OCI-LY3 (cell line): Measurements from ENCODE around the gene ENTPD2.
A peak's percentile ranks its signal among the peaks of the same experiment; 100 is the strongest.

Source experiments
- H2AFZ ChIP-seq: fragments of 200-600, 300-600 bp; shearing (Covaris generic); 2 replicates; pipeline ENCODE4 v1.6.0; 2014; ENCODE audit warnings: antibody characterized with exemption, low read depth, low read length
- H3K27ac ChIP-seq: fragments of 200-600, 300-600 bp; sonication (generic); 2 replicates; pipeline ENCODE4 v1.5.1; 2014; ENCODE audit warnings: mild to moderate bottlenecking, low read length, moderate library complexity, mixed read lengths
- H3K27me3 ChIP-seq: fragments of 200-600, 300-600 bp; sonication (generic); 2 replicates; pipeline ENCODE4 v1.6.1; 2014; ENCODE audit warnings: low read depth, low read length, mixed read lengths
- H3K36me3 ChIP-seq: fragments of 200-600, 300-600 bp; sonication (generic); replicated peaks from 2 replicates; pipeline ENCODE3; 2014; ENCODE audit warnings: low read depth, low read length, mixed read lengths
- H3K4me1 ChIP-seq: fragments of 300-600, 200-600 bp; sonication (generic); 2 replicates; pipeline ENCODE4 v1.6.1; 2014; ENCODE audit warnings: low read length, mixed read lengths
- H3K4me2 ChIP-seq: fragments of 200-600, 300-600 bp; sonication (generic); 2 replicates; pipeline ENCODE4 v1.6.1; 2014; ENCODE audit warnings: low read length, mixed read lengths
- H3K4me3 ChIP-seq: fragments of 300-600, 200-600 bp; sonication (generic); 2 replicates; pipeline ENCODE4 v1.5.1; 2014; ENCODE audit warnings: antibody characterized with exemption, mild to moderate bottlenecking, low read length, moderate library complexity
- H3K79me2 ChIP-seq: fragments of 300-600, 200-600 bp; shearing (Covaris generic); 2 replicates; pipeline ENCODE4 v1.6.1; 2014; ENCODE audit warnings: mild to moderate bottlenecking, low read length, mixed read lengths
- H3K9ac ChIP-seq: fragments of 300-600, 200-600 bp; shearing (Covaris generic); 2 replicates; pipeline ENCODE4 v1.6.0; 2014; ENCODE audit warnings: mild to moderate bottlenecking, low read length, moderate library complexity
- H3K9me3 ChIP-seq: fragments of 200-600, 300-600 bp; shearing (Covaris generic); 2 replicates; pipeline ENCODE4 v1.6.1; 2014; ENCODE audit warnings: low read length, mixed read lengths; ENCODE audit not compliant: insufficient read depth
- H4K20me1 ChIP-seq: fragments of 200-600, 300-600 bp; sonication (generic); 2 replicates; pipeline ENCODE4 v1.6.1; 2016; ENCODE audit warnings: low read length, mixed read lengths; ENCODE audit not compliant: insufficient read depth
- CTCF ChIP-seq: fragments of 200-600, 300-600 bp; sonication (generic); IDR thresholded peaks from 2 replicates; pipeline ENCODE4 v1.5.1; 2014; ENCODE audit warnings: antibody characterized with exemption, low read length, low read depth
- EZH2phosphoT487 ChIP-seq: fragments of 200-600 bp; shearing (Covaris generic); IDR thresholded peaks from 2 replicates; pipeline ENCODE4 v1.6.1; 2018; ENCODE audit warnings: antibody characterized with exemption, mixed run types, low read depth

Gene ENTPD2

GRCh38 chr9:137030538-137031527, 23.0 kb downstream of the ENTPD2 start:
- TF ChIP-seq EZH2phosphoT487 (no peak), CTCF (no peak)

GRCh38 chr9:137030006-137030405, 23.9 kb downstream of the ENTPD2 start:
- H3K27me3 ChIP-seq: peaks cover 6% of the 10 kb centered on the region
- no peak overlapping the region for H3K4me3 ChIP-seq
- TF ChIP-seq CTCF (no peak), EZH2phosphoT487 (no peak)
- no peak overlapping the region for H3K4me2 ChIP-seq
- H3K79me2 ChIP-seq: no peaks in the 10 kb centered on the region
- H3K9ac ChIP-seq: no peak overlapping the region
- H3K9me3 ChIP-seq: no peaks in the 10 kb centered on the region
- no peaks in the 10 kb centered on the region for H3K36me3 ChIP-seq
- H4K20me1 ChIP-seq: no peaks in the 10 kb centered on the region
- H3K27ac ChIP-seq: no peak overlapping the region
- no peak overlapping the region for H2AFZ ChIP-seq
- H3K4me1 ChIP-seq: peaks cover 43% of the 10 kb centered on the region

More at GRCh38 chr9:137030538-137031527, 23.0 kb downstream of the ENTPD2 start:
- Histone ChIP-seq H3K4me1 (peaks cover 46% of the 10 kb centered on the region), H3K79me2 (no peaks in the 10 kb centered on the region), H3K9me3 (no peaks in the 10 kb centered on the region), H3K27ac (no peak overlapping the region), H3K36me3 (no peaks in the 10 kb centered on the region), H3K27me3 (peaks cover 6% of the 10 kb centered on the region), H3K9ac (no peak overlapping the region), H2AFZ (no peak overlapping the region), H4K20me1 (no peaks in the 10 kb centered on the region), H3K4me3 (no peak overlapping the region), H3K4me2 (no peak overlapping the region)

GRCh38 chr9:137029058-137029936, 24.6 kb downstream of the ENTPD2 start:
- H3K4me2 ChIP-seq: peak overlapping the region; percentile 97
- no peaks in the 10 kb centered on the region for H3K79me2 ChIP-seq
- peaks cover 36% of the 10 kb centered on the region for H3K4me1 ChIP-seq
- no peak overlapping the region for H3K27ac ChIP-seq
- no peak for TF ChIP-seq EZH2phosphoT487
- peak; percentile 76 for TF ChIP-seq CTCF
- peaks cover 6% of the 10 kb centered on the region for H3K27me3 ChIP-seq
- H2AFZ ChIP-seq: no peak overlapping the region
- H3K9ac ChIP-seq: no peak overlapping the region
- no peaks in the 10 kb centered on the region for H3K9me3 ChIP-seq
- no peaks in the 10 kb centered on the region for H3K36me3 ChIP-seq
- H3K4me3 ChIP-seq: peak overlapping the region; percentile 88
- no peaks in the 10 kb centered on the region for H4K20me1 ChIP-seq
